ENCODE data around the gene KCNH1.

DNA sequence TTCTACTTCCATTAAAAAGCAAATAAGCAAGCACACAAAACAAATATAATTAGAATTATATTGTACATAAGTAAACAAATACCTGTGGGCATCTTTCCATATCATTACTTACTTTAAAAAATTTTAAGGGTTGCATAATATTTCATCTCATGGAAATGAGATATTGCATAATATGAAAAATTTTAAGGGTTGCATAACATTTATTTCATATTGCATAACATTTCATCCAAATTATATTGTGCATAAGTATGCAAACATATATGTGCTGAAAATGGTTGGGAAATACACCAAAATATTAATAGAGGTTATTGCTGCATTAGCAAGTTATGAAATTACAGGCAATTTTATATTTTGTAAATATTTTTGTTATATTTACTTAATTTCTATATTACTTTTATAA lies 213.7 kb downstream of the KCNH1 start:
- TF ChIP-seq NFYA (IDR thresholded peaks at IDR 0.05; ENCODE audit: borderline replicate concordance, low read depth, low read length) (no peak), RELA (IDR thresholded peaks at IDR 0.05; ENCODE audit: borderline replicate concordance, partially characterized antibody) (no peak), FOS (IDR thresholded peaks at IDR 0.05; ENCODE audit: borderline replicate concordance, extremely low read depth, insufficient read length) (no peak)
- TF ChIP-seq, protein P1, sequence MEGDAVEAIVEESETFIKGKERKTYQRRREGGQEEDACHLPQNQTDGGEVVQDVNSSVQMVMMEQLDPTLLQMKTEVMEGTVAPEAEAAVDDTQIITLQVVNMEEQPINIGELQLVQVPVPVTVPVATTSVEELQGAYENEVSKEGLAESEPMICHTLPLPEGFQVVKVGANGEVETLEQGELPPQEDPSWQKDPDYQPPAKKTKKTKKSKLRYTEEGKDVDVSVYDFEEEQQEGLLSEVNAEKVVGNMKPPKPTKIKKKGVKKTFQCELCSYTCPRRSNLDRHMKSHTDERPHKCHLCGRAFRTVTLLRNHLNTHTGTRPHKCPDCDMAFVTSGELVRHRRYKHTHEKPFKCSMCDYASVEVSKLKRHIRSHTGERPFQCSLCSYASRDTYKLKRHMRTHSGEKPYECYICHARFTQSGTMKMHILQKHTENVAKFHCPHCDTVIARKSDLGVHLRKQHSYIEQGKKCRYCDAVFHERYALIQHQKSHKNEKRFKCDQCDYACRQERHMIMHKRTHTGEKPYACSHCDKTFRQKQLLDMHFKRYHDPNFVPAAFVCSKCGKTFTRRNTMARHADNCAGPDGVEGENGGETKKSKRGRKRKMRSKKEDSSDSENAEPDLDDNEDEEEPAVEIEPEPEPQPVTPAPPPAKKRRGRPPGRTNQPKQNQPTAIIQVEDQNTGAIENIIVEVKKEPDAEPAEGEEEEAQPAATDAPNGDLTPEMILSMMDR (IDR thresholded peaks at IDR 0.05 in 2 of 3, conservative IDR thresholded peaks at IDR 0.05 in 1 of 3; ENCODE audit: control insufficient read depth in 2 of 3, extremely low read depth in 1 of 3, insufficient read depth in 1 of 3, low read depth in 3 of 3, low read length in 3 of 3), result no peak

Measured in GM12878 (cell line).